ENCODE measurements around the gene TRIP10.

- no peak for TF ChIP-seq CTCF (IDR thresholded peaks at IDR 0.05)
- TF ChIP-seq POLR2A (IDR thresholded peaks at IDR 0.05) = no peak
Measured at GRCh38 chr19:6778386-6778785, 38.9 kb downstream of the TRIP10 start.
